NCI-H1694 (cell line): ENCODE results near the gene EGFLAM.

ENCODE experiments used
- DNase-seq: peaks from one replicate; lab custom pipeline; 2025; lab: John Stamatoyannopoulos, UW

EGFLAM gene

DNA sequence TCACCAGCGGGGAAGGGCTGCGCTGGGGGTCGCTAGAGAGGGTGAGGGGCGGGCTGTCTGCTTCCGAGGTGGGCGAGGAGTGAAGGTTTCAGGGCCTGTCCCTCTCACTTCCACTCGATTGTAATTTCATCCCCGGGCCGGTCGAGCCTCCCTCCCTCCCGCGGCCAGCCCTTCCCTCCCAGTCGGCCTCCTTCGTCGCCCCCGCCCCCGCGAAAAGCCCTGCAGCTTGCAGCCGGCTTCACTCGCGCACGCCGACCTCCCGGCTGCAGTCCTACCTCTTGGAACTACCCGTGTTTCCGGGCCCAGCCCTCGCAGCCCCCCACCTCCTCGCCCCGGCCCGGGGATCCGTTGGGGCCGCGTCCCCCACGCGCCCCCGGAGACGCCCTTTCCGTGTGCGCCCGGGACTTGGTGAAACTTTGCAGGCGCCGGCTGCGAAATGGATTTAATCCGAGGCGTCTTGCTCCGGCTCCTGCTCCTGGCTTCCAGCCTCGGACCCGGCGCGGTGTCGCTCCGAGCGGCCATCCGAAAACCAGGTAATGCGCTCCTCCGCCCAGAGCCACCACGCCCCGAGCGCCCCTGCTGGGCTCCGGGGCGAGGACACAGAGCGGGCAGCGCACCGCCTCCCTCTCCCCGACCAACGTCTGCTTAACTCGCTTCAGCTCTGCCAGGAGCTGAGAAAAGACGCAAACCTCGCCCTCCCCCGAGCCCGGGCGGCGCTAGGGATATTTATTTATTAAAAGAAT lies at the start of gene EGFLAM:
EGFLAM (plus strand) TSS at position 241 of the 743 bp plus-strand sequence; CDS start at position 437, 196 bp downstream.
- DNase-seq, result peak; percentile 5

DNA sequence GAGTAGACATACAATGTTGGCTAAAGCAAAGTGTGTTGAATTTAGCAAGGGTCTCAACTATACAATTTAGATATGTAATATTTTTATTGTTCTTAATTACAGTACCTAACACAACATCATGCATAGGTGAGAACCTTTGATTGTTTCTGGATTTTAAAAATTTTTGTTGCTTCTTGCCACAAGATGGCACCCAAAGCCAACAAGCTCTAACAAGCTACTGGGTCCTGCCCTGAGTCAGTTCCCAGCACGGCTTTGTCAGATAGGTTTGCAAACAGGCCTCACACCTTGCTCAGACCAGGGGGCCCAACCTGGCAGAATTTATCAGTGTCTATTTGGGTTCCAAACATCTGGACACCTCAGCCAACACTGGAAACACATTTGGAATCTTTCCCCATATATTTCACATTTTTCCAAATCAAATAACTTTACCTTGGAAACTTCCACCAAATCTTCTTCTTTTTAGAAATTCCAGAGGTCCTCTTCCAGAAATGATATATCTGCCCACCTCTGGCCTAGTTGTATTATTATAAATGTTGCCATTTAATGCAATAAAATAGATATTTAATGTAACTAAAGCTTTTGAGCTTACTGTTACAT lies 49.5 kb upstream of the EGFLAM start:
- DNase-seq, result peak; percentile 33

DNA sequence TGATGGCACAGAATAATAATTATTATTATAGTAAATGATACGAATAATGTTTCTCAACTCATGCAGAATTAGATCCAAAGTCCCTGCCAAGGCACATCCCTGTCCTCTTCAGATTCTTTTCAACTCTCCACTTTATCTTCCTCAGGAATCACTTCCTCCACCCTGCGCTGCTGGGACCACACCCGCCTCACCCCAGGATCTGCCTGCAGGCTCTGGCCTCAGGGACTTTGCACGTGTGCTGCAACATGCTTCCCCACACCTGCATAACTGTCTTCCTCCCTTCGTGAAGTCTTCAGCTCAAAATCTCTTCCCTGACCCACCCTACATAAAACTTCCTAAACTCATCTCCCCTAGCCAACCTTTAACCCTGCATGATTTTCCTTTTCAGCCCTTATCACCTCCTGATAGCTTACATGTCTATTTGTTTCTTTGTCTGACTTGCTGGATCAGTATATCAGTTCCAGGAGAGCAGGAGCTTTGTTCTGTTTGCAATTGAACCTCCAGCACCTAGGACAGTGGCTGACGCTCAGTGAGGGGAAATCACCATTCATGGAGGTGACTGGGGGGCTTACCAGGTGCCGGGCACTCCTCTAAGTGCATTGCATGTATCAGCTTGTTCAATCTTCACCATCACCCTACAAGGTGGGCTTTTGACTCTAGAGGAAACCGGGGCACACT lies 47.5 kb upstream of the EGFLAM start:
- DNase-seq, result no peak

DNA sequence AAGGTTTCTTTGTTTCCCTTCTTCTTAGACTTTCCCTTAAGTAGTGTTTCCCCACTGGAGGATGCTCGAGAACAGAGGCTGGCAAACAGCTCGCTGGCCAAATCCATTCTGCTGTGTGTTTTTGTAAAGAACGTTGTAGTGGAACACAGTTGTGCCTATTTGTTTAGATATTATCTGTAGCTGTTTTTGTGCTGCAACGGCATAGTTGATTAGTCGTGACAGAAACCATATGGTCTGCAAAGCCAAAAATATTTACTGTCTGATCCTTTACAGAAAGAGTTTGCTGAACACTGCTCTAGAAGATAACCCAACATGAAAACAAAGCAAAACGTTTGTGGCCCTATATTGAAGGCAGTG lies 47.0 kb upstream of the EGFLAM start:
- DNase-seq, result no peak

DNA sequence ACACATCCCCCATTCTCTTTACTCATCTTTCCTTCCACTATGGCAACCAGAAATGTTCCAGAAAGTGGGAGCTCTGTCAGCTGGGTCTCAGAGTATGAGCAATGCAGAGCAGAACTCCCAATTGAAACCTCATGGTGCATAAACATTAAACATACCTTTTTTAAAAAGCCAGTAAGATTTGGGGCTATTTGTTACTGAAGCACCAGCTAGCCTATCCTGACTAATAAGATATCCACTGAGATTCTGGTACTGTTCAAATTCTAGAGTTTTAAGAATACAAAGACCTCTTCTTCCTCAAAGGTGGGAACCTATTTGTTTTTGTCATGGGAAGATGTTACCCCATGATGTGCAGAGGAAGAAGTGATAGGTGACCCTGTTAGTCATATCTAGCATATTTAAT lies 46.1 kb upstream of the EGFLAM start:
- DNase-seq, result no peak

DNA sequence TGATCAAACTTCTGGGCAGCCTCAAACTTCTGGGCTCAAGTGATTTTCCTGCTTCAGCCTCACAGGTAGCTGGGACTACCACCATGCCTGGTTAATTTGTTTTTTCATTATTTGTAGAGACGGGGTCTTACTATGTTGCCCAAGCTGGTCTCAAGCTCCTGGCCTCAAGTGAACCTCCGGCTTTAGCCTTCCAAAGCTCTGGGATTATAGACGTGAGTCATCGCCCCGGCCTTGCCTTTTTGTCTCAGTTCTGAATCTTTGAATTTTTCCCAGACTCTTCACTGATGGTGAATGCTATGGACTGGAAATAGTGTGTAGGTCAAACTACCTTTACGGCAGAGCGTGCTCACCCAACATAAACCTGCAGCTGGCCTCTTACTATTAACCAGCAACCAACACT lies 32.3 kb upstream of the EGFLAM start:
- DNase-seq, result no peak

DNA sequence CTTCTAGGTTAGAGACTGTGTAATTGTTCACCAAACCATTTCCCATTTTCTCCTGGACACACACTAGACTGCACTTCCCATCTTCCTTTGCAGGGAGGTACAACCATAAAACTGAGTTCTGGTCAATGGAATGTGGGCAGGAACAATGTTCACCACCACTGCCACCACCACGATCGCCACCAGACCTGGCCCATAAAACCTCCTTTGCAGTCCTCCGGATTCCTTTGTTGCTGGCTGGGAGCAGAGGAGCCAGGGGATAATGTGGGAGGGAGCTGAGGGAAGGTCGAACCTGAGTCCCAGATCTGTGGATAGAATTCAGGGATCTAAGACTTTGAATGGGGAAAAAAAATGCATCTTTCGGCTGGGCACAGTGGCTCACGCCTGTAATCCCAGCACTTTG lies 29.4 kb upstream of the EGFLAM start:
- no peak for DNase-seq

DNA sequence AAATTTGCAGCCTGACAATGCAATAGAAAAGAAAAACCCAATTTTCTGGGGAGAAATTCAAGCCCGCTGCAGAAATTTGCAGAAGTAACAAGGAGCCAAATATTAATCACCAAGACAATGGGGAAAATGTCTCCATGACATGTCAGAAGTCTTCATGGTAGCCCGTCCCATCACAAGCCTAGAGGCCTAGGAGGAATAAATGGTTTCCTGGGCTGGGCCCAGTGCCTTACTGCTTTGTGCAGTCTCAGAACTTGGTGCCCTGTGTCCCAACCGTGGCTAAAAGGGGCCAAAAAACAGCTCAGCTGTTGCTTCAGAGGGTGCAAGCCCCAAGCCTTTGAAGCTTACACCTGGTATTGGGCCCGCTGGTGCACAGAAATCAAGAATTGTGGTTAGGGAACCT lies 23.6 kb upstream of the EGFLAM start:
- DNase-seq, result no peak

DNA sequence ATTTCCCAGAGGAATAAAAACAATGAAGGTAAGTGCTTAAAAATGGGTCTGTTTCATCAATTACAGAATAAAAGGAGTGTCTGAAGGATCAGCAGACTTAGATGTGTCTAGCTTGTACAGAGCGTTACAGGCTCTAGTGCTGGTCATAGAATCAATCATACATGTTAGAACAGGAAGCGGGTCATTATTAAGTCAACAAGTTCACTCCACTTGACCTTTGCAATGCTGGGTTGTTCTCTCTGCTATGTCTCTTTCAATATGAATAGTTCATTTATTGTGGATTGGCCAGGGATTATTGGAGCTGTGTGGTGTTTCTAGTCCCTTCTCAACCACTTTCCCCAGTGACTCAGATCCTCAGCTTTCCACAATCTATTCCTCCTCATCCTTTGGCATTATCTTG lies 20.7 kb upstream of the EGFLAM start:
- no peak for DNase-seq

DNA sequence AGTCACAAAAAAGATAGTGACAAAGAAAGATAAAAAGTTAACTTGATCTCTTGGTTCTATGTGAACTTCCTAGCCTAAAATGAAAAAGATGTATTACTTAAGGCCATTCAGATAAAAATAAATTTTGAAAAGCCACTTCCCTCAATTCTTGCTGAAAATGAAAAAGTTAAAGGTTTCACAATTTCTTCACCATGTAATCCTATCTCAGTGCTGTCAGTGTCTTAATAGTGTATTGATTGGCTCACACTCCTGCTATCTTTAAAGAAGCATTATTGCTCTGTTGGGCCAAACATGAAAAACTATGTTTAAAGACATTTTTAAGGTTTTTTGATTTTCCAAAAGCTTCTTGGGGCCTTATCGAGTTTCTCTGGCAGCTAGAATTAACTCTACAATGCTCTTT lies 18.1 kb upstream of the EGFLAM start:
- DNase-seq, result no peak

DNA sequence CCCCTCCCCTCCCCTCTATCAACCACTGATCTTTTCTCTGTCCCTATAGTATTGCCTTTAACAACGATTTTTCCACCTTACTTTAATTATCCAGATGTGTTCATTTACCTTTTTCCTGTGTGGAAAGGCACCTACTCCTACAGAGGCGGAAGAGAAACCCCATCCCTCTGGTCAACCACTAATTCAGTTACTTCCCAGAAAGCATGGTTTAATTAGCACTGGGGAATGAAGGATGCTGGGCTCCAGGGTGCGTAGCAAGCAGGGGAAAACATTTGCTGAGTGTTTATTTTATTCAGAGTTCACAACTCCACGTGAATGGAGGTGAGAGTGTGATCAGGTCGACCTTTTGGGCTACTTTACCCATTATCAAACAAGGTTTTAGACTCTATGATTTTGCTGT lies 16.7 kb upstream of the EGFLAM start:
- DNase-seq, result no peak

DNA sequence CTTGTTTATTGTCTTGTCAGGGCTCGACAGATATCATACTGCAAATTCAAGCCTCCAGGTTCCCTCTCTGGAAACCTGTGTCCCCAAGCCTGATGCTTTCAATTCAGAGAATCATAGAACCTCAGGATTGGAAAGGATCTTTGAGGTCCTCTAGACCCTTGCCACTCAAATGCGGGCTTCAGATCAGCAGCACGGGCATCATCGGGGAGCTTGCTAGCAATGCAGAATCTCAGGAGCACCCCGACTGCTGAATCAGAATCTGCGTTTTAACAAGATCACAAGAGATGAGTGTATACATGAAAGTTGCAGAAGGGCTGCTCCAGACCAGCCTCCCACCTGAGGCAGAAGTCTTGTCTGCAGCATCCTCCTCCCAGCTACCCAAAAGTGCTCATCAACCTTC lies 13.1 kb upstream of the EGFLAM start:
- DNase-seq, result no peak

DNA sequence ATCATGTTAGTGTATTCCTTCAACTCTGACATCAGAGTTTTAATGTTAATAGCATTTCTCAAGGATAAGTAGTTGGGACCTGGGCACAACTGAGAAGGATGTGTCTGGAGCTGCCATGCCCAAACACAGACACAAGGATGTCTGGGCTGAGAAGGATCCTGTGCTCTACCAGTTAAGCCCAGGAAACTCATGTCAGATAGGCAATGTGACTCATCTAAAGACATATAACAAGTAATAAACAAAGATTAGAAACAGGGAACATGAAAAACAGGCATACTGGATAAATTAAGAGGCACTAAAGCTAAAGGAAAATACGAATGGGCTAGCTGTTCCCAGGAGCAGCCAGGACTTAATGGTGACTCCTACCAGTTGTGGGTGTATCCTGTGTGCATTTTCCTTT lies 9.1 kb upstream of the EGFLAM start:
- no peak for DNase-seq

DNA sequence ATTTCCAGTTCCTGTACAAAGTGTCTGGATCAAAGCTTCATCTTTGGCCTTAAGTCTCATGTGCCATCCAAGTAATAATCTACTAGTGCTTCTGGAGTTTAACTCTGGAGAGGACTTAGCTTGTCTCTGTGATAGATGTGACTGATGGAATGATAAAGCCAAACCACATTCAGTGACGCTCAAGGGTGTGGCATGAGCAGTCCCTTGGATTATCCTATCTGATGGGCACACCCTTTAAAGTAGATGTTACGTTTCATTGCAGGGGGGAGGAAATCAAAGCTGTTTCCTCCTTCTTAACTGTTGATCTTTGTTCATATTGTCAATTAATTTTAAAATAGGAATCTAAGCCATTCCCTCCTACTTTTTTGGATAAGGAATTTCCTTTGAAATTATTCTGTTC lies 8.5 kb upstream of the EGFLAM start:
- DNase-seq, result no peak

DNA sequence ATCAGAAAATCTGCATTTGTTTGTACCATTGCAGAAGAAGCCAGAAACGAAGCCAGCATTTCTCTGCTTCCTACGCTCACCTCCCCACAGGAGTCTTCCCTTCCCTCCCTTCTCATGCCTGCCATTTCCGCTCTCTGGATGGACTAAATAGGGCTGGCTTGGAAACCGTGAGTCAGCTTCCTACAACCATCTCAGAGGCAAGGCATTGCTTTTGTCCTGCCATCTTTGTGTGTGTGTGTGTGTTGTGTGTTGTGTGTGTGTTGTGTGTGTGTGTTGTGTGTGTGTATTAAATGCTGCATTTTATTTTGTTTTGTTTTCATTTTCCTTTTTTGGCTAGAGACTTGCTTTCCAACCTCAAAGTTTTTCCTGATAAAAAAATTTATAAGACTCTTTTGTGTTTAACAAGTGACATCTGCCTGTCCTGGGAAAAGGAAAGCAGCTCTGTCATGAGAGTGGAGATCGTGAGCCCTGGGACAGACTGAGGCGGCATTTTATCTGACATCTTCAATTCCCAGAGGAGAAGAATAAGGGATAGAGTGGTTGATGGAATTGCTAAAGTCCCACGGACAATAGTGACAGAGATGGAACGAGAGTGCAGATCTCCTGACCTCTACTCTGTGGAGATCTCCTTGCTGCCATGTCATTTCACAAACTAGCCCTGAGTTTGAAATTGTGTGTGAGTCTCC lies 7.5 kb upstream of the EGFLAM start:
- DNase-seq, result no peak

DNA sequence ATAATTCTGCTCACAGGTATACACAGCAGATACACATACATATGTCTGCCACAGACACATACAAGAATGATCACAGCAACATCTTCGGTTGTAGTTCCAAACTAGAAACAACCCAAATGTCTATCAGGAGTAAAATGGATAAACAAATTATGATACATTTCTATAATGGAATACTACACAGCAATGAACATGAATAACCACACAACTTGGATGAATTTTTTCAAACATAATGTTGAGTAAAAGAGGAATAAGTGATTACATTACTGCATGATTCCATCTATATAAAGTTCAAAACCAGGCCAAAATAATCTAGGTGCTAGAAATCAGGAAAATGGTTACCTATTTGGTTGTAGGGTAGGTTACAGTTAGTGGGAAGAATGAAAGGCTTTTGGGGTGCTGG lies 4.6 kb upstream of the EGFLAM start:
- DNase-seq, result no peak

DNA sequence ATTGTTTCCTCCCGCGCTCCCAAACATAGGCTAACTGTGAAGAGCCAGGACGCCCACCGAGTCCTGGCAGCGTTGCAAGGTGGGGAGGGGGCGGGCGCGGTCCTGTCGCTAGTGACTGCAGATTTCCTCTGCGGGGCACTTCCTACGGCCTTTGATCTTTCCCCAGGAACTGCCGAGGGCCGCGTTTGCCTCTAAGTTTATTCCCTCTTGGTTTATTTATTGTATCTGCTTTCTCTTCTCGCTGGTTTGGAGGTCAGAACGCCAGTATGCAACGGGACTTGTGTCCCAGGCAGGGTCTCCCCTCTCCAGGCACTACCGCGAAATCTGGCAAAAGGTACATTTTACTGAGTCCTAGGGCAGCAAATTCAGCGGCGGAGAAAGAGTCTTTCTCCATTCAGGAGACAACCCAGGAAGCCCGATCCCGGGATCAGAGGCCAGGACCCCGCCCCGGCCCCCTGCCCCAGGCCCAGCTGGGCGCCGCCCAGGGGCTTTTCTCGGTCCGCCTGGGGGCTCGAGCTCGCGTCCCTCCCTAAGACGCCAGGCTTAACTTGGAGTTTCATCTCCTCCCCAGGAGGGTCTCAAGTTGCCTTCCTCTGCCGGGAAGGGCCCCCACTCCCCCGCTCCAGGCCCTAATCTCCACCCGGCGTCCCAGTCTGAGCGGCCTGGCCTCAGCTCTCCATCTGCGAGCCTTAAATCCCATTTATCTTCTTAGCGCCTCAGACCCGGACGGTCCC lies 884 bp upstream of the EGFLAM start:
- DNase-seq, result no peak

DNA sequence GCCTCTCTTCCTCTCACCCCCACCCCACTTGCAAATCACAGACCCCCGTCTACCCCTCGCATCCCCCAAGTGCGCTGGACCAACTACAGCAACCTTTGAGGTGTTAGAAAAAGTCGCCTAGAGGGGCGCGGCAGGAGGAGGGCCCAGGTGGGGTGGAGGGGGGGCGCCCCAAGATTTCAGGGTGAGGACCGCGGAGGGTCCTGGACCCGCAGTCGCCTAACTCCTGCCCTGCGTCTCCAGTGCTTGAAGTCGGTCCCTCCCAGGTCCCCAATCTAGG lies 379 bp upstream of the EGFLAM start:
- no peak for DNase-seq

DNA sequence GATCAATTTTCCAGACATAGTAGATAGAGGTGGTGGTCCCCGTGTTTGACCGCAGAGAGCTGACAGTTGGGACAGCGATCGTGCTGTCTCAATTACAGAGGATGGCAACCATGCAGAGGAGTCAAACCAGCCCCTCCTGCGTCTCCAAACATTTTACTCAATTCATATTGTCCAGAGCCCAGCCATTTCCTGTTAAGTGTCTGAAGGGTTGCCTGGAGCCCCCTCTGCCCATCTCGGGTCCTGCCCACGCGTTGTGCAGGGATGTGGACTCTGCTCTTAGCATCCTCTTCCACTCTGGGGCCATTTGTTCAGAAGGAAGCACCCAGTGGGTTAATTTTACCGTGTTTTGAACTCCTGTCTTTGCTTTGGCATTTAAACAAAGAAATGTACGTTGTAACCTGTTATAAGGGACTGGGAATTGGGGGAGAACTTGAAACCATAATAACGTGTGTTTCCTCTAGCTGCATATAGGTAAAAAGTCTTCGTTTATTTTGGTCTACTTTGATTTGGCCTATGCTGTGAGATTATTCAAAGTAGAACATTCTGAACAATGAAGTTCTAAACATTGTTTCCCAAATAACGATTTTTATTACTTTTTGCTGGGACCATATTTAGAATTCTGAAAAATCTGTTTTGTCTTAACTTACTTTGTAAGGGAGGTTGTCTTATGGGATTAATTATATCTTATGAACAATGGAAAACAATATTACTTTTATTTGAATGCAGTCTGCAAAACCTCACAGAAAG lies 876 bp downstream of the EGFLAM start:
- no peak for DNase-seq

DNA sequence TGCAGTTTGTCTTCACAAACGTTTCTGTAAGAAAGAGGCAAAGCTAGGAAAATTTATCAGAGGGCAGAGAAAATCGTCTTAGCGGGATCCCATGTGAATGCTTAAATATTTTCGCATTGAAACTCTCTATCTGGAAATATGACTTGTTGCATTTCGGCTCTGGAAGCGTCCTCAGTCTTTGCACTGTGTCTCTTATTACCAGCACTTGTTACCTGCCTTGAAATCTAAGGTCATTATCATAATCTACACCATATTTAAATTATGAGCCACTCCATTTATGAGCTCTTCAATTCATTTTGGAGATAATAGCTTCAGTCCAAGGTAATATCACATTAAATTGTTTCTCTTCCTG lies 1.4 kb downstream of the EGFLAM start:
- DNase-seq, result no peak

DNA sequence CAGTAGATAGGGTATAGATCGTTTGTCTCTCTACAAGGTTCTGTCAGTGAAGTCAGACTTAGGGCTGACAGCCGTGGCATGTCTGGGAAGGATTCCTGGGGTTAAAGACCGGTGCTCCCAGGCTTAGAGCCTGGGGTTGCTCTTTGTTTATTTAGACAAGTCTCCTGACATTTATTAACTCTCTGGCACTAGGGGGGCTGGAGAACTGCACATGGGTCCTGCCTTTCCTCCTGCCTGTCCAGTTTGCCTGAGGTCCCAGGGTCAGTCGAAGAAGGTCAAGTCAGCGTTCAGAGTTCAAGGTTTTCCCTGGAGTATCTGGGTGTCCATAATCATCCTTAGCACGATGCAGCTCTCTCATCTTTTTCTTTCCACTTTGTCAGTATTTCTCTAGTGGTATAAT lies 5.6 kb downstream of the EGFLAM start:
- no peak for DNase-seq
